Omental fat pad (tissue), 4 donors: Measurements from ENCODE around the gene IER5L. TPM values are rescaled to one million over a fixed set of nuclear protein-coding genes. Genes with fewer than 3 reads are reported as not detected.
A peak's percentile ranks its signal among the peaks of the same experiment; 100 is the strongest.

Experiments
- ATAC-seq: fragments of 150-250 bp; one replicate; pipeline ENCODE4 v1.9.1; 2016; ENCODE audit warnings: mild to moderate bottlenecking, moderate library complexity; ENCODE audit not compliant: low FRiP score
- DNase-seq: peaks from one replicate; pipeline ENCODE4 v3.0.0-alpha.2; 2019; ENCODE audit warnings: low spot score
- total RNA-seq, 4 donors: library from RNA; depleted of rRNA; stranded (reverse); fragments of >200 nt; gene quantifications; one replicate each; pipeline ENCODE4 v1.1.0, GENCODE V29; 2016
- TF ChIP-seq, protein P1 (sequence below), 3 donors: fragments of 450-650 bp; IDR thresholded peaks; one replicate each; pipeline ENCODE4 v1.5.1; 2016 to 2017; ENCODE audit warnings: antibody characterized with exemption in 3 of 3, mild to moderate bottlenecking in 3 of 3, moderate library complexity in 2 of 3

Gene IER5L
- total RNA-seq, 4 donors from 2014 or later: 9.0 to 23.9 (median 20.2) TPM

DNA sequence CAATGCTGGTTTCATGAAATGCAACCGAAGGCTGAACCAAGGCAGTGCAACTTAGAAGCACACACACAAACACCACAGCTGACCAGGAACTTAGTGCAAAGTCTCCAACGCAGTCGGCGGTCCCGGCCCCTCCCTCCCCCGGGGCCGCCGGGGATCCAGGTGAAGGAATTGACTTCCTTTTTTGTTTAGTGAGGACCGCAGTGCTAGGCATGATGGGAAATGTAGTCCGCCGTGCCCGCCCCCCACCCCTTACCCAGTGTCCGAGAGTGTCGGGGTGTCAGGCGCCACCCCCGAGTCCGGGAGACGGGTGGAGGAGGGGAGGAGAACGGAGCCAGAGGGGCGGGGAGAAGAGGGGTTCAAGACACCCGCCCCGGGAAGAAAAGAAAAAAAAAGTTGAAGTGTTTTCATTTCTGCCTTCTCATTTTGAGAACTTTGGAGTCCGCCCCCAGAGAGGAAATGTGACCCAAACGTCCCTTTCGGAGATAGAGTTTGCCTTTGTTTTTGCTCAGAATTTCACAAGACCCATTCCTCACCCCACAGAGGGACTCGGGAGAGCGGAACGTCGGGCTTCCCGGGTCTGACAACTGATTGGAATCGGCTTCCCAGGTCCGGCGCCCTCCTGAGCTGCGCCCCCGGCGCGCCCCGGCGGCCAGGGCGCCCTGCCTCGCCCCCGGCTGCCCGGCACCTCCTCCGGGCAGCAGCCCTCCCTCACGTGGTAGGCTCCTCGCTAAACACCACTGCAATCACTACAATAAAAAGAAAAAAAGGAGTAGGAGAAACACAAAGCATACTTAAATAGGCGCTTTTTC lies 2.0 kb downstream of the IER5L start:
- no peak for DNase-seq
- TF ChIP-seq, protein P1, sequence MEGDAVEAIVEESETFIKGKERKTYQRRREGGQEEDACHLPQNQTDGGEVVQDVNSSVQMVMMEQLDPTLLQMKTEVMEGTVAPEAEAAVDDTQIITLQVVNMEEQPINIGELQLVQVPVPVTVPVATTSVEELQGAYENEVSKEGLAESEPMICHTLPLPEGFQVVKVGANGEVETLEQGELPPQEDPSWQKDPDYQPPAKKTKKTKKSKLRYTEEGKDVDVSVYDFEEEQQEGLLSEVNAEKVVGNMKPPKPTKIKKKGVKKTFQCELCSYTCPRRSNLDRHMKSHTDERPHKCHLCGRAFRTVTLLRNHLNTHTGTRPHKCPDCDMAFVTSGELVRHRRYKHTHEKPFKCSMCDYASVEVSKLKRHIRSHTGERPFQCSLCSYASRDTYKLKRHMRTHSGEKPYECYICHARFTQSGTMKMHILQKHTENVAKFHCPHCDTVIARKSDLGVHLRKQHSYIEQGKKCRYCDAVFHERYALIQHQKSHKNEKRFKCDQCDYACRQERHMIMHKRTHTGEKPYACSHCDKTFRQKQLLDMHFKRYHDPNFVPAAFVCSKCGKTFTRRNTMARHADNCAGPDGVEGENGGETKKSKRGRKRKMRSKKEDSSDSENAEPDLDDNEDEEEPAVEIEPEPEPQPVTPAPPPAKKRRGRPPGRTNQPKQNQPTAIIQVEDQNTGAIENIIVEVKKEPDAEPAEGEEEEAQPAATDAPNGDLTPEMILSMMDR (IDR thresholded peaks at IDR 0.05): no peak
- ATAC-seq: peak; percentile 49

DNA sequence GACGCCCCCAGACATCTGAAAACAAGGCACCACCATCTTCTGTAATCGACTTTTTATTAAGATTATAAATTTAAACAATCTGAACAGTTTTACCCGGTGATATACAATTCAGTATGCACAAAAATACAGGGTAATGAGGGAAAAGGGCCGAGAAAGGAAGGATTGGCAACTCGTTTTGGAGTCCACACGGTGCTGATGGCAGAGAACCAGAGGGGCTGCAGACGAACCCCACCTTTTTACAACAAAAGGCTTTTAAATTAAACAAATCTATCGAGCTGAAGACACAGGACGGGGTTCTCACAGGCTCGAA lies 2.6 kb downstream of the IER5L start:
- TF ChIP-seq, protein P1 (IDR thresholded peaks at IDR 0.05): no peak
- ATAC-seq (no peak), DNase-seq (no peak)

DNA sequence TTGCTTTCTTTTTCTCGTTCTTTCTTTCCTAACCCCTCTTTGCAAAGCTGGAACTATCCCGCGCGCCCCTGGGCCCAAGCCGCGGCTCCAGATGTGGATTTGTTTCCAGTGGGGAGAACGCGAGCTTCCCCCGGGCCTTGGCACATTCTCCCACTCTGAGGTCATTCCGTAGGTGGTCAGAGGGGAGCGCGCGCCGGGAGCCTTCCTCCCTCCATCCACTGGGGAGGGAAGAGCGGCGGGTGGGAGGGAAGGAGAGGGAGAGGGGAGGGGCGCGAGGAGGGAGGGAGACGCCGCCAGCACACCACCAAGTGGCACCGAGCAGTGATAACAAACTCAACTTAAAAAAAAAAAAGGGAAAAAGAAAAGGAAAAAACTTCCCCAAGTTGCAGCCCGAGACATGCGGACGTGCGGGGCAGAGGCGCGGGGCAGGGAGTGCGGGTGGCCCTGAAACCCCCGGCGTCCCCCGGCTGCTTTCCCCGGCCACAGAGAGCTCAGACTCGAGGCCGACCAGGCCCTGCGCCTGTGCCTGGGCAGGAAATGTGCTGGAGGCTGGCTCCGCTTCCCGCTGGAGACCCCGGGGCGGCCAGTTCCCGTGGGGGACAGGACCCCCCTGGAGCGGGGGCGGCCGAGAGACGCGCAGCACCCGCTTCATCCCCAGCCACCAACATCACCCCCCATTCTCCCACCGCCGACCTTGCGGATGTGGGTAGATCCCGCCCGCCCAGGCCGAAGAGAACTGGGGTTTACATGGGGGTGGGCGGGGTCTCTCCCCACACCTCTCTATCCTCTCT lies 3.1 kb downstream of the IER5L start:
- ATAC-seq (peak; percentile 51), DNase-seq (no peak)
- TF ChIP-seq, protein P1 (IDR thresholded peaks at IDR 0.05): no peak

DNA sequence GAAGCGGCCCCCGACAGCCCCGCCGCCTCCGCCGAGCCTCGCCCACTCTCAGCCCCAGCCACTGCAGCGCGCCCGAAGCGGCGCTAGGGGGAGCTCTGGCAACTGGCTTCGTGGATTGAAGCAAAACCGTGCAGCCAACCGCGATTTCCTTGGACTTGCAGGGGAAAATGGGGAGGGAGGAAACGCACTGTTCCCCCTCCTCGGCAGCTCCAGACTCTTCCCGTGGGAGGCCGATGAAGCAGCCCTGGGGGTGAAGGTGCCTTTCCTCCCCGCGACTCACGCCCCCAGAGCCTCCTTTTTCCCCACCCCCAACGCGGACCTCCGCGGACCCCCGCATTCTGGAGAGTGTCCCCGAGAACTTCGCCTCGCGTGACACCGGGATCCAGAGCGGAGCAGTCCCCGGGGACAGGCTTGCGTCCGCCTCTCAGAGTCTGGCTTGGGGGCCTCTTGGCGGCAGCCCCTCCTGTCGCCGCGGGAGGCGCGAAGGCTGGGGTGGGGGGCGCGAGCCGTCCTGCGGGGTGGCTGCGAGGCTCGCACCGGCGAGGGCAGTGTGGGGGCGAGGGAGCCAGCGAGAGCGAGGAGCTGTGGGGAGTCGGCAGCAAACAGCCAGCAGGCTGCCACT lies 3.8 kb downstream of the IER5L start:
- DNase-seq: peak; percentile 91
- ATAC-seq: peak; percentile 49
- TF ChIP-seq, protein P1 (IDR thresholded peaks at IDR 0.05): peak in 2 of 3 donors; percentile 79 to 96

DNA sequence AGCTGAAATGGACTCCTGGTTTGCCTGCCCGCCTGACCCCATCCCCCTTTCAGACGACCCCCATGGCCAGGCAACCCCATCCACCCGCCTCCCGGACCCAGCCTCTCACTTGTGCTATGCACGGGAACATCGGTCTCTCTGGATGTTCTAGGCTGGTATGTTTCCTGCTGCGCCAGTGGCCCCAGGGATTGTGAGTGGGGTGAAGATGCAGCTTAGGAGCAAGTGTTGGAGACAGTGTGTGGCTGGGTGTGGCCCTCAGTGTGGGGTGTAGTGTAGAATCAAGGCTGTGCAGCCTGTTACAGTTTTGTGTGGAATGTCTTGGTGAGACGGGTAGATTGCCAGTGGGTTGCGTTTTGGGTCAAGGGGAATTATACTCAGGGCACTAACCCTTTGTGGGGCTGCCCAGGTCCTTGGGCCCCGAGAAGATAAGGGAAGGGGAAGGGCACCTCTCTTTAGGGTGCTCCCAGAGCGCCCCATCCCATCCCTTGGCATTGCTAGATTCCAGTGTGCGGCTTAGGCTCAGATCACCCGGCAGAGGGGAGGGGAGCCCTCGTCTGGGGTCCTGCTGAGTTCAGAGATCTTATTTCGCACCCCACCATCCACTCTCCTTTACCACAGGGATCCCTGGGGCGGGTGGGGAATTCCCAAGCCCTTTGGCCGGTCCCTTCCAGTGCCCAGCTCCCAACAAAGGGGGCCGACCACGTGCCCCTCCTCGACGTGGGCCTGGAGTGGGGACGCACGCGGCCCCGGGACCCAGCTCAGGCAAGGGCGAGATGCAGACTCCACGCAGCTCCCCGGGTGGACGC lies 4.6 kb downstream of the IER5L start:
- TF ChIP-seq, protein P1 (IDR thresholded peaks at IDR 0.05): no peak
- ATAC-seq: peak; percentile 4

DNA sequence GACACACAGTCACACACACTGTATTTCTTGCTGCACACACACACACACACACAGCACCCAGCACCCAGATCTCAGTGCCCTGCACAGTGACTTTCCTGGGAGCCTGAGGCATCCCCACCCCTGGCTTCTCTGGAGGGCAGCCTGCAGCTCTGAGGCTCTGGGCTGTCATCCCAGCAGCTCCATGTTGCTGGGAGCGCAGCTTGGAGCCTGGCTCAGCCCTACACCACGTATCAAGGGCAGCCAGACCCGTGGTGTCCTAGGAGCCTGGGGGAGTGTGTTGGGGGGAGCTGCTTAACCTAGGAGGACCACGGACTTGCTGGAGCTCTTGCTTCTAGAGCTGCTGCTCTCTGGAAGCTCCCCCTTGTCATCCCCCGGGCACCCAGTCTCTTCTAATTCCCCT lies 5.2 kb downstream of the IER5L start:
- TF ChIP-seq, protein P1 (IDR thresholded peaks at IDR 0.05): no peak
- DNase-seq (no peak), ATAC-seq (no peak)

More for the DNA sequence above, 4.6 kb downstream of the IER5L start:
- DNase-seq: no peak
